ENCODE data around the gene C13orf46. TPM values are rescaled to one million over a fixed set of nuclear protein-coding genes. Genes with fewer than 3 reads are reported as not detected.

Gene C13orf46
- total RNA-seq, 8 experiments from 2014 or later: 0.08 to 1.0 (median 0.27) TPM

- Histone ChIP-seq H3K27ac (no peak overlapping the region), H3K4me1 (replicated peaks in 1 of 2) (no peaks in the 10 kb centered on the region), H3K4me3 (no peak overlapping the region)
- 59 to 100% (median 87%) methylated on average over 2 to 7 of the region's 20 CpGs; no CpG with 5 or more reads in 3 of the 10 experiments for WGBS, 10 experiments
- peak in 4 of 8 experiments; percentile 11 to 30 (median 14) for ATAC-seq (replicated peaks in 6 of 8)
- in situ Hi-C loops (cut with MboI; ENCODE audit: low pct_unique_long_range_greater_than_20kb in 2 of 9, low sequenced_read_pairs in 9 of 9, unreplicated experiment in 9 of 9): no loop called here
Measured at GRCh38 chr13:113979791-113980471, 6.1 kb upstream of the C13orf46 start.

GRCh38 chr13:113978741-113979481 is 5.0 kb upstream of the C13orf46 start:
- ATAC-seq (replicated peaks in 6 of 8): no peak
- WGBS, 10 experiments: 80 to 100% (median 90%) methylated on average over 1 to 10 of the region's 41 CpGs; no CpG with 5 or more reads in 3 of the 10 experiments
- H3K27ac ChIP-seq: no peak overlapping the region

GRCh38 chr13:113977976-113978375 is 4.1 kb upstream of the C13orf46 start:
- Histone ChIP-seq H3K4me1 (replicated peaks in 1 of 2) (no peaks in the 10 kb centered on the region), H3K4me3 (no peak overlapping the region), H3K27ac (no peak overlapping the region)
- WGBS, 10 experiments: 80 to 100% (median 84%) methylated on average over 1 to 10 of the region's 13 CpGs; no CpG with 5 or more reads in 5 of the 10 experiments
- in situ Hi-C loops (cut with MboI; ENCODE audit: low pct_unique_long_range_greater_than_20kb in 2 of 9, low sequenced_read_pairs in 9 of 9, unreplicated experiment in 9 of 9): no loop called here
- no peak for ATAC-seq (replicated peaks in 6 of 8)

More at GRCh38 chr13:113978741-113979481, 5.0 kb upstream of the C13orf46 start:
- no peaks in the 10 kb centered on the region for H3K4me1 ChIP-seq (replicated peaks in 1 of 2)
- no peak overlapping the region for H3K4me3 ChIP-seq
- in situ Hi-C loops (cut with MboI; ENCODE audit: low pct_unique_long_range_greater_than_20kb in 2 of 9, low sequenced_read_pairs in 9 of 9, unreplicated experiment in 9 of 9): no loop called here

GRCh38 chr13:113976711-113977684 is 3.1 kb upstream of the C13orf46 start:
- Histone ChIP-seq H3K4me3 (no peak overlapping the region), H3K4me1 (replicated peaks in 1 of 2) (no peaks in the 10 kb centered on the region), H3K27ac (no peak overlapping the region)
- in situ Hi-C loops (cut with MboI; ENCODE audit: low pct_unique_long_range_greater_than_20kb in 2 of 9, low sequenced_read_pairs in 9 of 9, unreplicated experiment in 9 of 9): no loop called here
- peak in 3 of 8 experiments; percentile 37 to 92 (median 89) for ATAC-seq (replicated peaks in 6 of 8)
- 75 to 100% (median 83%) methylated on average over 2 to 12 of the region's 21 CpGs; no CpG with 5 or more reads in 5 of the 10 experiments for WGBS, 10 experiments

GRCh38 chr13:113975416-113975815 is 1.5 kb upstream of the C13orf46 start:
- in situ Hi-C loops (cut with MboI; ENCODE audit: low pct_unique_long_range_greater_than_20kb in 2 of 9, low sequenced_read_pairs in 9 of 9, unreplicated experiment in 9 of 9): no loop called here
- no peaks in the 10 kb centered on the region for H3K4me1 ChIP-seq (replicated peaks in 1 of 2)
- no peak for ATAC-seq (replicated peaks in 6 of 8)
- H3K27ac ChIP-seq: no peak overlapping the region
- H3K4me3 ChIP-seq: no peak overlapping the region
- WGBS, 10 experiments: 67 to 100% (median 100%) methylated on average over 1 to 4 of the region's 15 CpGs; no CpG with 5 or more reads in 7 of the 10 experiments

- no peak overlapping the region for H3K4me3 ChIP-seq
- peak in 1 of 8 experiments; percentile 5 for ATAC-seq (replicated peaks in 6 of 8)
- H3K4me1 ChIP-seq (replicated peaks in 1 of 2): no peaks in the 10 kb centered on the region
- in situ Hi-C loops (cut with MboI; ENCODE audit: low pct_unique_long_range_greater_than_20kb in 2 of 9, low sequenced_read_pairs in 9 of 9, unreplicated experiment in 9 of 9): no loop called here
- H3K27ac ChIP-seq: no peak overlapping the region
- 60 to 100% (median 96%) methylated on average over 1 to 7 of the region's 56 CpGs; no CpG with 5 or more reads in 2 of the 10 experiments for WGBS, 10 experiments
Measured at GRCh38 chr13:113974304-113975281, 717 bp upstream of the C13orf46 start.

GRCh38 chr13:113972451-113973217 is 1.2 kb downstream of the C13orf46 start:
- Histone ChIP-seq H3K27ac (no peak overlapping the region), H3K4me1 (replicated peaks in 1 of 2) (no peaks in the 10 kb centered on the region), H3K4me3 (no peak overlapping the region)
- ATAC-seq (replicated peaks in 6 of 8): peak in 1 of 8 experiments; percentile 22
- in situ Hi-C loops (cut with MboI; ENCODE audit: low pct_unique_long_range_greater_than_20kb in 2 of 9, low sequenced_read_pairs in 9 of 9, unreplicated experiment in 9 of 9): no loop called here
- 73 to 100% (median 79%) methylated on average over 1 to 14 of the region's 36 CpGs; no CpG with 5 or more reads in 4 of the 10 experiments for WGBS, 10 experiments

- ATAC-seq (replicated peaks in 6 of 8): no peak
- WGBS, 10 experiments: 87 to 100% (median 100%) methylated on average over 1 to 3 of the region's 36 CpGs; no CpG with 5 or more reads in 6 of the 10 experiments
- Histone ChIP-seq H3K4me1 (replicated peaks in 1 of 2) (no peaks in the 10 kb centered on the region), H3K27ac (no peak overlapping the region), H3K4me3 (no peak overlapping the region)
- in situ Hi-C loops (cut with MboI; ENCODE audit: low pct_unique_long_range_greater_than_20kb in 2 of 9, low sequenced_read_pairs in 9 of 9, unreplicated experiment in 9 of 9): no loop called here
Measured at GRCh38 chr13:113971471-113972231, 2.2 kb downstream of the C13orf46 start.

GRCh38 chr13:113970810-113971470 is 2.9 kb downstream of the C13orf46 start:
- Histone ChIP-seq H3K27ac (no peak overlapping the region), H3K4me1 (replicated peaks in 1 of 2) (no peaks in the 10 kb centered on the region), H3K4me3 (no peak overlapping the region)
- 17 to 100% (median 86%) methylated on average over 1 to 10 of the region's 19 CpGs; no CpG with 5 or more reads in 3 of the 10 experiments for WGBS, 10 experiments
- peak in 1 of 8 experiments; percentile 26 for ATAC-seq (replicated peaks in 6 of 8)
- in situ Hi-C loops (cut with MboI; ENCODE audit: low pct_unique_long_range_greater_than_20kb in 2 of 9, low sequenced_read_pairs in 9 of 9, unreplicated experiment in 9 of 9): no loop called here

GRCh38 chr13:113969973-113970611 is 3.8 kb downstream of the C13orf46 start:
- in situ Hi-C loops (cut with MboI; ENCODE audit: low pct_unique_long_range_greater_than_20kb in 2 of 9, low sequenced_read_pairs in 9 of 9, unreplicated experiment in 9 of 9): no loop called here
- H3K4me1 ChIP-seq (replicated peaks in 1 of 2): no peaks in the 10 kb centered on the region
- 82 to 100% (median 95%) methylated on average over 4 to 7 of the region's 20 CpGs; no CpG with 5 or more reads in 4 of the 10 experiments for WGBS, 10 experiments
- ATAC-seq (replicated peaks in 6 of 8): no peak
- H3K27ac ChIP-seq: no peak overlapping the region
- H3K4me3 ChIP-seq: no peak overlapping the region

Data from motor neuron (in vitro differentiated cells).